HG03571 (cell line): ENCODE measurements around the gene HSPA9.
"Not testable (repeated sequence)": the region's sequence is repeated elsewhere in the genome, so short reads cannot be mapped to it uniquely, and the experiment has no call there.

Experiments used
- ATAC-seq: cut with Tn5 transposase; IDR thresholded peaks from one replicate; pipeline ENCODE4 v1.9.1; 2021; ENCODE audit not compliant: unreplicated experiment

Gene HSPA9

DNA sequence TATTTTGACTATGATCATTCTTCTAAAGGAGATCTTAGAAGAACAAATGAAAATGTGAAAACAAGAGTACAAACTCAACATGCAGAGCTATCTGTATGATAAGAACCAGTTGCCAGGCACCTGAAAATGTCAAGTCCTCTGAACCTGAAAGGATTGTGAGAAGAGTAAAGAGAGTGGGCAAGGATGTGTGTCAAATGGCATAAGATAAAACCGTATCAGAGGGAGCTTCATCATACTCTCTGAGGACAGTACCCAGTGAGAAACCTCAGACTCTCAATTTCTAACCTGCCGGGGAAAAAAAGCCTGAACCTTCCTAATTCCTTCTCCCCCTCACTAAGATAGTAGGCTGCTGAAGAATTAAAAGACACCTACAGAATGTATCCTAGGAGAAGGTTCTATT lies 39.0 kb downstream of the HSPA9 start:
- ATAC-seq: no peak

DNA sequence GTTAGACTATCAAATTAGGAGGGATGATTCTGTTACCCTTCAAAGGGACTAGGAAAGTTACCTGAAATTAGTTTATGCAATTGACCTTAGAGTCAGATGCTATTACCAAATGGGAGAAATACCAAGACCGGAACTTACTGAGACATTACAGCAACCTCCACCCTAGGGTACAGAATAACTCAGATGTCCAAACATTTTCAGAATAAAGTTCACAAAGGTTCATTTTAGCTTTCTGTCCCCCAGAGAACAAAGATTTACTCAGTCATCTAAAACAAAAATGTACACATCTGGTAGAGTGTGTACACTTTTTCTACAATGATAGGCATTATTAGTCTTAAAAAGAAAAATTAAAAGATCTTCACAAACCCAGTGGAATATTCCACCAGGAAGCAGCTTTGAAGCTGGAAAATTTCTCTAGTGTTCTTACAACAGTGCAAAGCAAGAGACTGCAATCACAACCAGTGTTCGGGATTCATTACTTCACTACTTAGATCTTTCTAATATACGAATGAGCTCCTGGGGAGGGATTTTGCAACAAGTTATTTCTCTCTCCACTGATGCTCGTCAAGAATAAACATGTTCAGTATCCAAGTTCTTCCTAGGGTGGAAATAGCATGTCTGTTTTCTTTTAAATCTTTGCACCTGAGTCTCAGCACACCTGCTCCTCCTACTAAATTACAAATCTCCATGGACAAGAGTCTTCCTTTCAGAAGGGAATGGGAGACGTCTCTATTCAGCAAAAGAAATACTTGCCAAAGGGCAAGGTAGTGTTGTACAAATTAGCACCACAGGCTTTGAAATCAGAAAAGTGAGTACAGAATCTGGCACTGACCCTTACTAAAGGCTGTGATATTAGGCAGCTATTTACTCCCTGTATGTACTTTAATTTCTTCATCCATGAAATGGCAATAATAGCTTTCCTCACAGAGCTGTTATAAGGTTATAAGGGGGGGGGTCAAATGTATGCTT lies 40.9 kb downstream of the HSPA9 start:
- ATAC-seq: no peak

DNA sequence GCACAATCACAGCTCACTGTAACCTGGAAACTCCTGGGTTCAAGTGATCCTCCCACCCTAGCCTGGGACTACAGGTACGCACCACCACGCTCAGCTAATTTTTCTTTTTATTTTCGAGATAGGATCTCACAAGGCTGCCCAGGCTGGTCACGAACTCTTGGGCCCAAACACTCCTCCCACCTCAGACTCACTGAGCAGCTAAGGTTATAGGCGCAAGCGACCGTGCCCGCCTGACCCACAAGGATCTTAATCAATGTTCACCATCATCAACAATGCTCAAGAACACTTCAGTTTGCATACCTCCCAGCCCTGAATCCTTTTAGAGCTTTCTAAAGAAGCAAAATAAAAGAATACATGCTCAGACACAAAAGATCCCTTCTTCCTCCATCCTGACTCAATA lies 45.4 kb downstream of the HSPA9 start:
- ATAC-seq: no peak

DNA sequence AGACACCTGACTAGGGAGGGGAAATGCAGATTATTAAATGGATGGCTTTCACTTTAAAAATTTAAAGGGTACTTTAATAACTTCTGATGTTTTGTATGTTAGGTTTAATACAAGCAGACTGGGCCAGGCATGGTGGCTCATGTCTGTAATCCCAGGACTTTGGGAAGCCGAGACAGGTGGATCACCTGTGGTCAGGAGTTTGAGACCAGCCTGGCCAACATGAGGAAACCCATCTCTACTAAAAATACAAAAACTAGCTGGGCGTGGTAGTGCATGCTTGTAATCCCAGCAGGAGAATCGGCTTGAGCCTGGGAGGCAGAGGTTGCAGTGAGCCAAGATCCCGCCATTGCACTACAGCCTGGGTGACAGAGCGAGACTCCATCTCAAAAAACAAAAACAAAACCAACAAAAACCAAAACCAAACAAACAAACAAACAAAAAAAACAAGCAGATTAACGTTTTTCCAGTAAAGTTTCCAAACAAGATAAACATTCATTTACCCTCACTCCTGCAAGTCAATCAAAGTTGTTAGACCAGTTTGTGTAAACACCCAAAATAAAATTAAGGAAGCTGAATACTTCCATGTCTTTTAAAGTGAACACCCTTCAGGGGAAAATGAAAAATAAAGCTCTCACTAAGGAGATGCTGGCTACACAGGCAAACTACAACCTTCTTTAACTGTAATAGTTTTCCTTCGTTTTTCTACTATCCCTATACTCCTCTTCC lies 46.3 kb downstream of the HSPA9 start:
- ATAC-seq: no peak

DNA sequence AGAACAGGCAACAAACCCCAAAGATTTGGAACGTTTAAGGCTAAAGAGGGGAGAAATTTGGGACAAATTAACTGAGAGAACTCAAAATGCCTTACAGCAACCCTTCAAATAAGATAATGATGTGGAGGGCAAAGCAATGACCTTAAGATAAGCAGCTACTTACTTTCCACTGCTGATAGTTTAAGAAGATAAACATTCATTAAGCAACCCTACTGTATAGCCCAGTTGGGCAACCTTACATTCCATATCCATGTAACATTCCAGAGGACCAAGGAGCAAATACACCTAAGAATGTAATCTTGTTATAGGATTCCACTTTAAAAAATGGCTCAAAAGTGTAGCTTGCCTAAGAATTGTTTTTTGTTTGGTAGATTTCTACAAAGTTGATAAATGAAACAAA lies 47.0 kb downstream of the HSPA9 start:
- ATAC-seq: no peak

DNA sequence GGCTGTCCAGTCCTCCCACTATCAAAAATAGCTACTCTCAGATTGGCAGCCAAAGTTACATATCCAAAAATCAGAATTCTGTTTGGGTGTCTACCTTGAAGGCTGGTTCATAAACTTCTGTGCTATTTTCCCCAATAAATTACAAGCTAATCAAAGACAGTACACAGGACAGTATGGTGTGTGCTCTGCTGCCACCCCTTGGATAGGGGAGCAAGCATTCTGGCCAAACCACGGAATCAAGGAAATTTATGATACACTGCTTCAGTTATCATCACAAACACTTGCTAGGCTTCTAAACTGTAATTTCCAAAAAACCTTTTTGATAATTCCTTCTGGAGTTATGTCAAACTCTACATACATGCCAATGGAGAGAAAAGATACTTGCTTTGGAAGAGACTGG lies 48.0 kb downstream of the HSPA9 start:
- no peak for ATAC-seq

DNA sequence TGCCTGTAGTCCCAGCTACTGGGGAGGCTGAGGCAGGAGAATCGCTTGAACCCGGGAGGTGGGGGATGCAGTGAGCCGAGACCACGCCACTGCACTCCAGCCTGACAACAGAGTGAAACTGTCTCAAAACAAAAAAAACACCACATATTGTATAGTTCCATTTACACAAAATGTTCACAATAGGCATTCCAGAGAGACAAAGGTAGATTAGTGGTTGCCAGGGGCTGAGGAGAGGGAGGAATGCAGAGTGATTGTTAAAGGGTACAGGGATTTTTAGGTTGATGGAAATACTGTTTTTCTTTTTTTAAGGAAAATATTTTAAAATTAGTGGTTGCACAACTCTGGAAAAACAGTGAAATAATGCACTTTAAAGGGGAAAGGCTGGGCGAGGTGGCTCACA lies 51.8 kb downstream of the HSPA9 start:
- no peak for ATAC-seq

DNA sequence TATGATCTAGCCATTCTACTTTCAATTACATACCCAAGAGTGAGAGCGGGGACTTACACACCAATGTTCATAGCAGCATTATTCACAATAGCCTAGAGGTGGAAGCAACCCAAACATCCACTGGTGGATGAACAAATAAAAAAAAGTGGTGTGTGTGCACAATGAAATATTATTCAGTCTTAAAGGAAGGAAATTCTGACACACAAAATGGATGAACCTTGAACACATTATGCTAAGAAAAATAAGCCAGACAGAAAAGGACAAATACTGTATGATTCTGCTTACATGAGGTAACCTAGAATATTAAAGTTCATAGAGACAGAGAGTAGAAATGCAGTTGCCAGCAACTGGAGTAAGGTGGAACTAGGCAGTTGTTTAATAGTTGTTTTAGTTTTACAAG lies 54.2 kb downstream of the HSPA9 start:
- ATAC-seq: no peak

DNA sequence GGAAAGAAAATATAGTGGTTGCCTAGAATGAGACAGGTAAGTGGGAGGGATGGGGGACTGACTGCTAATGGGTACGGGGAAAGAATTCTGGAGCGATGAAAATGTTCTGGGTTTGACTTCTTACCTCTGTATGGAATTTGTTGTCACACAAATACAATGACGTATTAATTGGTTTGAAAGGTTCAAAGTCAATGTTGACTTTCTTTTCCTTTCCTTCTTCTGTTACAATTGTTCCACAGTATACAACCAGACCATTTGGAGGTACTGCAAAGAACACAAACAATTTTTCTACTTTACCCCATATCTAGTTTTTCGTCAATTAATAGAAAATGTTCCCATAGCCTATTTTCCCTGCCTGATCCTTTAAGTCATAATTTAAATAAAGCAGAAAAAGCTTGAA lies 57.8 kb downstream of the HSPA9 start:
- no peak for ATAC-seq

DNA sequence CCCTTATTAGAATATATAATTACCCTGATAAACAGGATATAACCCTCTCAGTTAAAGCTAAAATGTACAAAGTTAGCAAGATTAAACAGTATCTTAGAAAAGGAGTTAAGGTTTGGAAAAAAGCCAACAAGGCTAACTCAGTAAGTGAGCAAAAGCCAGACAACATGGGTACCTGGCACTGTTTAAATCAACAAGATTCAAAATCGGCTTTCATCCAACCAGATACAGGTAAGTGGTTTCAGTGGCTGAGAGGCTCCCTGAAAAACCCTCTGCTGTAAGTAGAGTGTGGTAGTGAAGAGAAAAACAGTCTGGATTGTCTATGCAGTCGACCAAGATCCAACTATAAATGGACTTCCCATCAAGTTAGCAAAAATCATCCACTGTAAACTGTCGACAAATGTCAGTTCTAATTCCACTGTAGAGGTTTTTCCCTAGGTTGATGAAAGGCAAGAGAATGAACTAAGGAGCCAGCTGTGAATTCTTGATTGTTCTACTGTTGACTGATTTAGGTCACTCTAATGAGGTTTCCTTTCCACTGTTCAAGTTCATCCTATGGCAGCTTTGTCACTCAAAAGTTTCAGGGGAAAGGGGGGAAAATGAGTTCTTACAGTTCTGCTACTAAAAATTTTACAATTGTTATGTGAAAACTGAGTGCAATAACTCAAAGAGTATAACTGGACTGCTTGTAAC lies 59.5 kb downstream of the HSPA9 start:
- ATAC-seq: no peak

DNA sequence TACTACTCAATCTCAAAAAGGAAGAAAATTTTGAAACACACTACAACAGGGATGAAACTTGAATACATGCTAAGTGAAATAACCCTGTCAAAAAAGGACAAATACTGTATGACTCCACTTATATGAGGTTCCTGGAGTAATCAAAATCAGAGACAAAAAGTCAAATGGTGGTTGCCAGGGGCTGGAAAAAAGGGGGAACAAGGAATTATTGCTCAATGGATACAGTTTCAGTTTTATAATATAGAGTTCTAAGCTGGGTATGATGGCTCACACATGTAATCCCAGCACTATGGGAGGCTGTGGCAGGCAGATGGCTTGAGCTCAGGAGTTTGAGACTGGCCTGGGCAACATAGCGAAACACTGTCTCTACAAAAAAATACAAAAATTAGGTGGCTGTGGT lies 61.2 kb downstream of the HSPA9 start:
- ATAC-seq: no peak

DNA sequence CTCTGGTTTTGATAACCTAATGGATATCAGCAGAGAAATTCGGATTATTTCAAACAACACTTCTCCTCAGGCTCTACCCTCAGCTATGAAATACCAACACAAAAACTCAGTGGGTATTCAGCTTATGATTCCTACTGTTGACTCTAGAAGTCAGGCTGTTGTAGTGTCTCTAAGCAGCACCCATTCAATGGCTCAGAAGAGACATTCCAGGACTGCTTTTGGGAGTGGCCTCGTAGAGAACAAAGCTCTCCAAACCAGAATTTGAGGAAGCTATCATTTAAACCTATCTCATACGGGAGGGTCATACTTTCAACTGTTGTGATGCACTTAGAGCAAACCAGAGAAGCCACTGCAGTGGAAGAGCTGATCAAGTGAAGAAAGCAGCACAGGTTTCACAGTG lies 66.2 kb downstream of the HSPA9 start:
- no peak for ATAC-seq

DNA sequence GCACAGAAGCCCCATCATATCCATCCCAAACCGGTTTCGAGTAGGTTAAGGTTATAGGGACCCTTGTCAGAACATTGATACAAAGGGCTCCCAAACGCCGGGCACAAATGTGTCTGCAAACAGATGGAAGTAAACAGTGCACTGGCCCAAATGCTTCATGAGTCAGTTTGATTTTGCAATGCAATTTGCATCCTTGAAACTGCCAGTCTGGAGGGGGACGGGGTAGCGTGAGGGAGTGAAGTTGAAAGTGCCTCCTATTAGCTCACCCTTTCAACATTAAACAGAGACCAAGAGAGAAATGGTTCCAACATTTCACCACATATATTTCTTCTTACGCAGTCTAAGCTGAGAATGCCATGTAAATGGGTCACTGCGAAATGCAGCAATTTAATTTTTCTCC lies 67.7 kb downstream of the HSPA9 start:
- not testable (repeated sequence) for ATAC-seq

DNA sequence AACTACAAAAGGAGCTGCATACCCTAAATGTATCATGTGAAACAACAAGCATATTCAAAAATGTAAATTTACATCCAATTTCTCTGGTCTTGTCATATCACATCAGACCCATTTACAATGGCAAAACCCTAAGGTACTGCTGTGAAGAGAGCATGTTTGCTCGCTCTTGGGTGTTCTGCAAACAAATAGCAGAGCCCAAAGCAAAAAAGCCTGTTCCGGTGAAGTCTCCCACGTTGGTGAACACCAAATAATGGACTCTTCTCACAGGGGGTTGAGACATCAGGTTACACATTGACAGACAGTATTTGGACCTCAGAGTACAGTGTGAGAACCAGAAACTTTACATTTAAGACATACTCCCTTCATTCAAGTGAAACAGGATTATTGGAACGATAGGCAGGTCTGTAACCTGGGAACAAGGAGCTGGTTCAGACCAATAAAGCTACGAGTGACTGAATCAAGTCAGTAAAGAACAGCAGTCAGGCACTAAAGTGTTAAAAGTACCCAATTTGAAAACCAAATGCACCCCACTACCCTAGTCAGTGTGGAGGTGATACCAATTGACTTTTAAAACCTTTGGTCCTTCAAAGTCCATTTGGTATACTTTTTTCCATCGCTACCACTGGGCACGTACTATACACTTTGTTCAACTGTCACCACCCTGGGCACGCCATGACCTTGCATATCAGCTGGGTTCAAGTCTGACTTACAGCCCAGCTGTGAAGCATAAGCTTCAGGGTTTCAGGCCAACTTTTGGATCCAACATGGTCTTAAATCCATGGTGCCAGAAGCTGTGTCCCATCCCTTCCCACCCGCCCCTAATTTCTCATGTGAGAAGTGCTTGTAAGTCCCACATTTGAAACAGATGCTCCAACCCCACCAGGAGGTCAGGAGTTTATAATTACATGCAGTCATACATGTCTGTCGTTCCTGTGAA lies 68.6 kb downstream of the HSPA9 start:
- ATAC-seq: no peak

DNA sequence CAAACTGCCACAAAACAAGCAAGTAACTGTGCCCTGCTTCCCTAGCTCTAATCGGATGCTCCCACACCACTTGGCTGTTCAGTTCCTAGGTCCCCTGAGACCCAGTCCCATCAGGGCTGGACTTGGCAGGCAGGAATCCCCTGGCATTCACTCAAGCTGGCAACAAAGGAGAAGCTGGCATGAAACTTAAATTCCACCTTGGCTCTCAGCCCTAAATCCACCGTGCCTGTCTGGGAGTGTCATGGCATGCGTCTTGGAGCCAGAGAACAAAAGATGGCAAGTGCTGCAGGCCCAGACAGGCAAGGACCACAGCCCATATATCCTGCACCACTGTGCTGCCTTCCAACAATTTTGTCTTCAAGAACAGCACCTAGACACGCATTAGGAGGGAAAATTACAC lies 70.4 kb downstream of the HSPA9 start:
- ATAC-seq: no peak
